SK-N-SH (cell line): ENCODE data around the gene LFNG. TPM values are rescaled to one million over a fixed set of nuclear protein-coding genes. Genes with fewer than 3 reads are reported as not detected.

Source experiments
- CTCF ChIA-PET: fragments of 300-600, 350-600 bp; formaldehyde crosslinking; extraction: SDS; loops from one replicate; lab custom pipeline; 2021; lab: Yijun Ruan, JAX
- POLR2A ChIA-PET: fragments of 350-600 bp; sonication (Branson Sonifier 250); formaldehyde crosslinking; extraction: SDS; loops from one replicate; lab custom pipeline; 2020; ENCODE audit warnings: antibody characterized with exemption, inconsistent platforms; lab: Yijun Ruan, JAX
- DNase-seq: peaks from one replicate; pipeline ENCODE4 v3.0.0; 2012
- H2AFZ ChIP-seq: fragments of 200-600 bp; sonication (generic); 2 replicates; pipeline ENCODE4 v1.8.1; 2016; ENCODE audit warnings: antibody characterized with exemption, mild to moderate bottlenecking, low read depth
- H3F3A ChIP-seq: fragments of 200-600 bp; sonication (generic); replicated peaks from 2 replicates; pipeline ENCODE3; 2016; ENCODE audit warnings: antibody characterized with exemption, mild to moderate bottlenecking; ENCODE audit not compliant: insufficient read depth
- H3K27ac ChIP-seq, 2 experiments: fragments of 200-500 bp in 1 of 2; fragments of 200-600 bp in 1 of 2; sonication (Bioruptor generic) in 1 of 2; sonication (generic), shearing (Covaris generic) in 1 of 2; 2 replicates each; pipeline versions ENCODE4 v1.5.1 to v1.6.1; 2014 to 2016; ENCODE audit warnings: low read depth in 2 of 2, inconsistent platforms in 1 of 2, low read length in 1 of 2, mild to moderate bottlenecking in 1 of 2, mixed read lengths in 1 of 2
- H3K27me3 ChIP-seq: fragments of 200-600 bp; sonication (generic), shearing (Covaris generic); 2 replicates; pipeline ENCODE4 v1.6.1; 2016; ENCODE audit warnings: mixed run types; ENCODE audit not compliant: insufficient read depth
- H3K36me3 ChIP-seq, 2 experiments: fragments of 200-500 bp in 1 of 2; fragments of 200-600 bp in 1 of 2; sonication (Bioruptor generic) in 1 of 2; sonication (generic) in 1 of 2; replicated peaks in 1 of 2; 2 replicates each; pipeline versions ENCODE3 to v1.5.1; 2014 to 2016; ENCODE audit warnings: low read length in 1 of 2, mild to moderate bottlenecking in 1 of 2; ENCODE audit not compliant: insufficient read depth in 2 of 2, control insufficient read depth in 1 of 2
- H3K4me1 ChIP-seq, 2 experiments: fragments of 200-500 bp in 1 of 2; fragments of 200-600 bp in 1 of 2; sonication (Bioruptor generic) in 1 of 2; sonication (generic), shearing (Covaris generic) in 1 of 2; 2 replicates each; pipeline versions ENCODE4 v1.5.1 to v1.6.1; 2014 to 2016; ENCODE audit warnings: low read depth in 1 of 2, low read length in 1 of 2, mixed run types in 1 of 2; ENCODE audit not compliant: insufficient read depth in 2 of 2, control insufficient read depth in 1 of 2
- H3K4me2 ChIP-seq: fragments of 200-600 bp; sonication (generic), shearing (Covaris generic); 2 replicates; pipeline ENCODE4 v1.6.1; 2017; ENCODE audit warnings: mixed run types
- H3K4me3 ChIP-seq, 2 experiments: fragments of 200-500 bp in 1 of 2; fragments of 200-600 bp in 1 of 2; sonication (Bioruptor generic) in 1 of 2; sonication (generic), shearing (Covaris generic) in 1 of 2; 2 replicates each; pipeline versions ENCODE4 v1.5.1 to v1.8.1; 2014 to 2016; ENCODE audit warnings: low read depth in 2 of 2, inconsistent platforms in 1 of 2, low read length in 1 of 2, mild to moderate bottlenecking in 1 of 2, mixed read lengths in 1 of 2, moderate library complexity in 1 of 2
- H3K79me2 ChIP-seq: fragments of 200-600 bp; sonication (generic); 2 replicates; pipeline ENCODE4 v1.8.1; 2017; ENCODE audit warnings: mild to moderate bottlenecking; ENCODE audit not compliant: insufficient read depth
- H3K9ac ChIP-seq: fragments of 200-600 bp; sonication (generic); 2 replicates; pipeline ENCODE4 v1.6.1; 2017; ENCODE audit warnings: mixed run types
- H3K9me2 ChIP-seq: fragments of 200-600 bp; sonication (generic); 2 replicates; pipeline ENCODE4 v1.6.1; 2017; ENCODE audit warnings: mixed run types
- H3K9me3 ChIP-seq: fragments of 200-600 bp; sonication (generic); 2 replicates; pipeline ENCODE4 v1.6.1; 2017; ENCODE audit warnings: mixed run types, mild to moderate bottlenecking, moderate library complexity
- H4K20me1 ChIP-seq: fragments of 200-600 bp; sonication (generic); 2 replicates; pipeline ENCODE4 v1.6.1; 2017; ENCODE audit warnings: mild to moderate bottlenecking, mixed run types; ENCODE audit not compliant: insufficient read depth
- EZH2phosphoT487 ChIP-seq: fragments of 200-600 bp; sonication (generic); IDR thresholded peaks from 2 replicates; pipeline ENCODE4 v1.6.1; 2017; ENCODE audit warnings: low read depth, mixed run types, mild to moderate bottlenecking, antibody characterized with exemption, moderate library complexity, borderline replicate concordance
- FOXJ3 ChIP-seq: sonication (generic); formaldehyde crosslinking; IDR thresholded peaks from 2 replicates; pipeline ENCODE4 v1.5.1; 2020; ENCODE audit warnings: mild to moderate bottlenecking, missing genetic modification reagents
- FOXM1 ChIP-seq: IDR thresholded peaks from 2 replicates; pipeline ENCODE4 v1.4.0; 2012; ENCODE audit warnings: low read depth, mild to moderate bottlenecking
- GATA2 ChIP-seq: sonication (generic); formaldehyde crosslinking; IDR thresholded peaks from 2 replicates; pipeline ENCODE4 v1.5.0; 2020; ENCODE audit warnings: mild to moderate bottlenecking, missing genetic modification reagents
- JUND ChIP-seq: IDR thresholded peaks from 2 replicates; pipeline ENCODE4 v1.4.0; 2012
- MEF2A ChIP-seq: IDR thresholded peaks from 2 replicates; pipeline ENCODE4 v1.4.0; 2012; ENCODE audit warnings: low read depth, borderline replicate concordance
- MXI1 ChIP-seq: IDR thresholded peaks from 2 replicates; pipeline ENCODE4 v1.6.1; 2012; ENCODE audit warnings: mild to moderate bottlenecking, low read depth, low read length, improper control_type of control experiment
- RAD21 ChIP-seq: IDR thresholded peaks from 2 replicates; pipeline ENCODE4 v1.6.1; 2012; ENCODE audit warnings: mild to moderate bottlenecking, low read length
- RCOR1 ChIP-seq: fragments of 150-350 bp; IDR thresholded peaks from 2 replicates; pipeline ENCODE4 v1.6.1; 2017; ENCODE audit warnings: antibody characterized with exemption, low read length
- SIN3A ChIP-seq: IDR thresholded peaks from 2 replicates; pipeline ENCODE4 v1.6.1; 2012; ENCODE audit warnings: low read depth, mild to moderate bottlenecking, low read length, moderate library complexity, borderline replicate concordance
- SMC3 ChIP-seq: IDR thresholded peaks from 2 replicates; pipeline ENCODE4 v1.6.1; 2012; ENCODE audit warnings: low read depth, low read length, improper control_type of control experiment
- TCF12 ChIP-seq: IDR thresholded peaks from 2 replicates; pipeline ENCODE4 v1.4.0; 2012
- YY1 ChIP-seq: IDR thresholded peaks from 2 replicates; pipeline ENCODE4 v1.4.0; 2012; ENCODE audit warnings: low read depth, mild to moderate bottlenecking
- WGBS: methylation state at CpG from one replicate; pipeline ENCODE4 v1.1.6; 2017; ENCODE audit warnings: low lambda C conversion rate; 5-methylcytosine and 5-hydroxymethylcytosine counted together
- polyA plus RNA-seq, 3 experiments: library from polyadenylated mRNA; depleted of rRNA; stranded (reverse); fragments of >200 nt; gene quantifications; 2 replicates each; pipeline ENCODE4 v1.2.3, GENCODE V29; 2012
- TF ChIP-seq, protein P1 (sequence below): IDR thresholded peaks from 2 replicates; pipeline ENCODE4 v1.4.0; 2012; ENCODE audit warnings: low read depth, borderline replicate concordance
- TF ChIP-seq, protein P2 (sequence below): fragments of 150-350 bp; IDR thresholded peaks from 2 replicates; pipeline ENCODE4 v1.6.1; 2017; ENCODE audit warnings: antibody characterized with exemption, low read length, low read depth, borderline replicate concordance
- TF ChIP-seq, protein P3 (sequence below): IDR thresholded peaks from 2 replicates; pipeline ENCODE4 v1.4.0; 2012; ENCODE audit warnings: low read depth, borderline replicate concordance
- TF ChIP-seq, protein P4 (sequence below): IDR thresholded peaks from 2 replicates; pipeline ENCODE4 v1.4.0; 2012; ENCODE audit warnings: low read depth
- TF ChIP-seq, protein P5 (sequence below): IDR thresholded peaks from 2 replicates; pipeline ENCODE4 v1.6.1; 2012; ENCODE audit warnings: mild to moderate bottlenecking, low read depth, low read length, moderate library complexity

Gene LFNG
- polyA plus RNA-seq, 1 of the 3 experiments (the other 2 are of a cell fraction), result 9.4 TPM

DNA sequence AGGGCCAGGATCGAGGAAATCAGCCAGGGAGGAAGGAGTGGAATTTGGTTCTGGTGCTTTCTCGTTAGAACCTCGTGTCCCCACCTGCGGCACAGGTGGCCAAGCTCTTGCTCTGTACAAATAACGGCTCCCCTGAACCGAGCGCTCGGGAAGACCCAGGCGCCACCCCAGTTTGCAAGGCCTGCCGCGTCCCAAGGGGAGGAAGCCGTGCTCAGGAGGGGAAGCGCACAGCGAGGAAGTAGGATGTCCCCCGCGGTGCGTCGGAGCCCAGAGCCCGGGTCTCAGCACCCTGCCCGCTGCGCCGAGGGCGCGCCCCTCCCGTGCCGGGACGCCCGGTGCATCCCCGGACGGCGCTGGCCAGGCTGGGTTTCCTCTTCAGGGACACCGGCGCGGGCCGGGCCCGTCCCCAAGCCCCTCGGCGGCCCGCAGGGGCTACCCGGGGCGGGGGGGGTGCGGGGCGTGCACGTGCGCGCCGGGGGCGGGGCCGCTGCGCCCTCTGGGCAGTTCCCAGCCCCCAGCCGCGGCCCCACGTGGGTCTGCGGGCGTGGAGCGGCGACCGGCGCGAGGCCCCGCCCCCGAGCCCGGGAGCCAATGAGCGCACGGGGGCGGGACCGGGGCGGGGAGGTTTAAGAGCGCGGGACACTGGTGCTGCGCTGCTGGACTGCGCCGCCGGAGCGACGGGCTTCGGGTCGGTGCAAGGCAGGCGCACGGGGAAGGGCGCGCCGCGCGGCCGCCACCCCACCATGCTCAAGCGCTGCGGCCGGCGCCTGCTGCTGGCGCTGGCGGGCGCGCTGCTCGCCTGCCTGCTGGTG, at the start of gene LFNG (continued):
- no peak for TF ChIP-seq FOXJ3 (CRISPR knock-in tag)
- TF ChIP-seq RAD21, result 0 out of 2 replicates have a peak, but pooled peaks have one; percentile 10
- TF ChIP-seq GATA2, result no peak
- TF ChIP-seq JUND, result no peak
- TF ChIP-seq MEF2A, result no peak
- peak; percentile 92 for TF ChIP-seq MXI1
- TF ChIP-seq, protein P1, sequence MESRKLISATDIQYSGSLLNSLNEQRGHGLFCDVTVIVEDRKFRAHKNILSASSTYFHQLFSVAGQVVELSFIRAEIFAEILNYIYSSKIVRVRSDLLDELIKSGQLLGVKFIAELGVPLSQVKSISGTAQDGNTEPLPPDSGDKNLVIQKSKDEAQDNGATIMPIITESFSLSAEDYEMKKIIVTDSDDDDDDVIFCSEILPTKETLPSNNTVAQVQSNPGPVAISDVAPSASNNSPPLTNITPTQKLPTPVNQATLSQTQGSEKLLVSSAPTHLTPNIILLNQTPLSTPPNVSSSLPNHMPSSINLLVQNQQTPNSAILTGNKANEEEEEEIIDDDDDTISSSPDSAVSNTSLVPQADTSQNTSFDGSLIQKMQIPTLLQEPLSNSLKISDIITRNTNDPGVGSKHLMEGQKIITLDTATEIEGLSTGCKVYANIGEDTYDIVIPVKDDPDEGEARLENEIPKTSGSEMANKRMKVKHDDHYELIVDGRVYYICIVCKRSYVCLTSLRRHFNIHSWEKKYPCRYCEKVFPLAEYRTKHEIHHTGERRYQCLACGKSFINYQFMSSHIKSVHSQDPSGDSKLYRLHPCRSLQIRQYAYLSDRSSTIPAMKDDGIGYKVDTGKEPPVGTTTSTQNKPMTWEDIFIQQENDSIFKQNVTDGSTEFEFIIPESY, result no peak
- no peak for TF ChIP-seq YY1
- no peak for TF ChIP-seq TCF12
- TF ChIP-seq SIN3A, result peak; percentile 81; the same call in 1 of the 2 replicates
- 0 out of 2 replicates have a peak, but pooled peaks have one; percentile 4 for TF ChIP-seq SMC3
- TF ChIP-seq EZH2phosphoT487, result no peak

DNA sequence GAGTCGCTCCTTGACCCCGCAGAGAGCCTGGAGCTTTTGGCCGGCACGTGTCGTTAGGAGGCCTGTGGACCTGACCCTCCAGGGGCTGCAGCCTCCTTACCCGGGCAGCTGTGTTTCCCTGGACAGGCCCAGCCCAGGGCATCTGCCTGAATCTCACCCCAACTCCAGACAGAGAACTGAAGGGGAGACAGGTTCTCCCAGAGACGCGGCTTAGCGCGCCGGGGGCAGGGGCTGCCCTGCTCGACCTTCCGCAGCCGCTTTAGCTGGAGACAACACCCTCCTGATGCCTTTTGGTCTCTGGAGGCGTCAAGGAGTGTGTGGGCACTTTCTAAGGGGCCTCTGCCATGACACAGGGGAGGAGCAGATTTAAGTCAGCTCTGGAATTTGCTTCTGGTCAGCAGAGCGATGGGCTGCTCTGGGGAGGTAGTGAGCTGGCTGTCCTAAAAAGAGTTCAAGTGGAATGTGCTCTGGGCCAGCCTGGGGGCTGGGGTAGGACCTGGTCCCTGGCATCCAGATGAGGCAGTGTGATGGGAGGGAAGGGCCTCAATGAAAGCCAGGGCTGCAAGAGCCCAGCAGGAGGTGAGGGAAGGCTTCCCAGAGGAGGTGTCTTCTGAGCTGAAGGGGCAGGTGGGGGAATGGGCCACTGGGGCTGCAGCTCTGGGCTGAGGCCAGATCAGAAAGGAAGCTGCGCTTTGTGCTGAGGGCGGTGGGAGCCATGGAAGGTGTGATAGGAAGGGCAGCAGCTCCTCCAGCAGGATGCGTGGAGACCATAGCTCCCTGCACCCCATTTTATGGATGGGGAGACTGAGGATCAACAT, 49.2 kb upstream of the LFNG start:
- Histone ChIP-seq H3K4me3 (no peak overlapping the region), H3K27me3 (no peaks in the 10 kb centered on the region), H3K27ac (no peak overlapping the region), H3K9ac (no peak overlapping the region), H3K9me2 (no peaks in the 10 kb centered on the region), H3F3A (peaks cover 7% of the 10 kb centered on the region), H4K20me1 (no peaks in the 10 kb centered on the region), H3K36me3 (no peaks in the 10 kb centered on the region), H3K4me1 (peaks cover 0 to 5% of the 10 kb centered on the region in 2 experiments; a peak in 1 of 4 replicates), H3K4me2 (no peak overlapping the region), H3K9me3 (no peaks in the 10 kb centered on the region), H2AFZ (no peak overlapping the region), H3K79me2 (no peaks in the 10 kb centered on the region)
- TF ChIP-seq, protein P2, sequence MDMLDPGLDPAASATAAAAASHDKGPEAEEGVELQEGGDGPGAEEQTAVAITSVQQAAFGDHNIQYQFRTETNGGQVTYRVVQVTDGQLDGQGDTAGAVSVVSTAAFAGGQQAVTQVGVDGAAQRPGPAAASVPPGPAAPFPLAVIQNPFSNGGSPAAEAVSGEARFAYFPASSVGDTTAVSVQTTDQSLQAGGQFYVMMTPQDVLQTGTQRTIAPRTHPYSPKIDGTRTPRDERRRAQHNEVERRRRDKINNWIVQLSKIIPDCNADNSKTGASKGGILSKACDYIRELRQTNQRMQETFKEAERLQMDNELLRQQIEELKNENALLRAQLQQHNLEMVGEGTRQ, result no peak
- TF ChIP-seq FOXM1 (no peak), SIN3A (no peak), JUND (no peak), RCOR1 (no peak), GATA2 (no peak), MEF2A (no peak)
- TF ChIP-seq, protein P3, sequence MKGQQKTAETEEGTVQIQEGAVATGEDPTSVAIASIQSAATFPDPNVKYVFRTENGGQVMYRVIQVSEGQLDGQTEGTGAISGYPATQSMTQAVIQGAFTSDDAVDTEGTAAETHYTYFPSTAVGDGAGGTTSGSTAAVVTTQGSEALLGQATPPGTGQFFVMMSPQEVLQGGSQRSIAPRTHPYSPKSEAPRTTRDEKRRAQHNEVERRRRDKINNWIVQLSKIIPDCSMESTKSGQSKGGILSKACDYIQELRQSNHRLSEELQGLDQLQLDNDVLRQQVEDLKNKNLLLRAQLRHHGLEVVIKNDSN, result no peak
- TF ChIP-seq, protein P4, sequence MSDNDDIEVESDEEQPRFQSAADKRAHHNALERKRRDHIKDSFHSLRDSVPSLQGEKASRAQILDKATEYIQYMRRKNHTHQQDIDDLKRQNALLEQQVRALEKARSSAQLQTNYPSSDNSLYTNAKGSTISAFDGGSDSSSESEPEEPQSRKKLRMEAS, result no peak
- TF ChIP-seq, protein P5, sequence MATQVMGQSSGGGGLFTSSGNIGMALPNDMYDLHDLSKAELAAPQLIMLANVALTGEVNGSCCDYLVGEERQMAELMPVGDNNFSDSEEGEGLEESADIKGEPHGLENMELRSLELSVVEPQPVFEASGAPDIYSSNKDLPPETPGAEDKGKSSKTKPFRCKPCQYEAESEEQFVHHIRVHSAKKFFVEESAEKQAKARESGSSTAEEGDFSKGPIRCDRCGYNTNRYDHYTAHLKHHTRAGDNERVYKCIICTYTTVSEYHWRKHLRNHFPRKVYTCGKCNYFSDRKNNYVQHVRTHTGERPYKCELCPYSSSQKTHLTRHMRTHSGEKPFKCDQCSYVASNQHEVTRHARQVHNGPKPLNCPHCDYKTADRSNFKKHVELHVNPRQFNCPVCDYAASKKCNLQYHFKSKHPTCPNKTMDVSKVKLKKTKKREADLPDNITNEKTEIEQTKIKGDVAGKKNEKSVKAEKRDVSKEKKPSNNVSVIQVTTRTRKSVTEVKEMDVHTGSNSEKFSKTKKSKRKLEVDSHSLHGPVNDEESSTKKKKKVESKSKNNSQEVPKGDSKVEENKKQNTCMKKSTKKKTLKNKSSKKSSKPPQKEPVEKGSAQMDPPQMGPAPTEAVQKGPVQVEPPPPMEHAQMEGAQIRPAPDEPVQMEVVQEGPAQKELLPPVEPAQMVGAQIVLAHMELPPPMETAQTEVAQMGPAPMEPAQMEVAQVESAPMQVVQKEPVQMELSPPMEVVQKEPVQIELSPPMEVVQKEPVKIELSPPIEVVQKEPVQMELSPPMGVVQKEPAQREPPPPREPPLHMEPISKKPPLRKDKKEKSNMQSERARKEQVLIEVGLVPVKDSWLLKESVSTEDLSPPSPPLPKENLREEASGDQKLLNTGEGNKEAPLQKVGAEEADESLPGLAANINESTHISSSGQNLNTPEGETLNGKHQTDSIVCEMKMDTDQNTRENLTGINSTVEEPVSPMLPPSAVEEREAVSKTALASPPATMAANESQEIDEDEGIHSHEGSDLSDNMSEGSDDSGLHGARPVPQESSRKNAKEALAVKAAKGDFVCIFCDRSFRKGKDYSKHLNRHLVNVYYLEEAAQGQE, result no peak
- 89% methylated on average over 18 of the region's 19 CpGs for WGBS
- DNase-seq, result peak; percentile 51
- CTCF ChIA-PET, result interaction anchor here (0.7 to 13.9 kb wide), 17 partner anchors 9 to 211 kb away, joined by 3 to 270 read pairs (median 5); no protein-coding TSS in a partner anchor
- POLR2A ChIA-PET, result interaction anchor here (0.6 to 1.1 kb wide), 2 partner anchors 18 to 19 kb away, joined by 3 to 4 read pairs; no protein-coding TSS in a partner anchor
